ENCODE data around the gene CXCR6. TPM values are rescaled to one million over a fixed set of nuclear protein-coding genes. Genes with fewer than 3 reads are reported as not detected.

Gene CXCR6
- polyA plus RNA-seq, 4 donors, result 0.45 to 2.7 (median 1.9) TPM

Other genes starting within 250 kb of the CXCR6 start
- 10 to 100 TPM; 10.9 to 43.0 (median 32.7) TPM for gene SLC6A20, start 146.9 kb upstream of the CXCR6 start, polyA plus RNA-seq
- gene LZTFL1, start 101.3 kb upstream of the CXCR6 start, polyA plus RNA-seq, result 10 to 100 TPM in 1 of 4 donors, 1 to 10 TPM in 3; 4.5 to 34.4 (median 6.5) TPM
- 1 to 10 TPM in 2 of 4 donors, under 1 TPM in 2; 0.22 to 2.7 (median 1.0) TPM for gene CCR9, start 56.9 kb upstream of the CXCR6 start, polyA plus RNA-seq
- gene FYCO1, start 52.4 kb downstream of the CXCR6 start, polyA plus RNA-seq, result 10 to 100 TPM in 1 of 4 donors, 1 to 10 TPM in 3; 6.5 to 21.1 (median 9.0) TPM
- 1 to 10 TPM in 1 of 4 donors, under 1 TPM in 2, not detected in 1; under 0.01 to 1.1 (median 0.13) TPM for gene XCR1, start 84.0 kb downstream of the CXCR6 start, polyA plus RNA-seq

Data from small intestine (tissue), 4 donors.